GM12875 (cell line): ENCODE results near the gene ITSN1.
"Not testable (repeated sequence)": the region's sequence is repeated elsewhere in the genome, so short reads cannot be mapped to it uniquely, and the experiment has no call there.

Source experiments
- H3K4me3 ChIP-seq: one replicate; pipeline ENCODE4 v1.5.1; 2011; ENCODE audit warnings: low read depth, low read length, control low read depth
- TF ChIP-seq, protein P1 (sequence below): IDR thresholded peaks from 2 replicates; pipeline ENCODE4 v1.5.1; 2011; ENCODE audit warnings: low read depth, mild to moderate bottlenecking, control low read depth, inconsistent platforms, low read length, moderate library complexity, borderline replicate concordance; ENCODE audit not compliant: insufficient read depth

The ITSN1 gene

GRCh38 chr21:33668180-33668579, 25.9 kb downstream of the ITSN1 start:
- H3K4me3 ChIP-seq: no peak overlapping the region
- TF ChIP-seq, protein P1, sequence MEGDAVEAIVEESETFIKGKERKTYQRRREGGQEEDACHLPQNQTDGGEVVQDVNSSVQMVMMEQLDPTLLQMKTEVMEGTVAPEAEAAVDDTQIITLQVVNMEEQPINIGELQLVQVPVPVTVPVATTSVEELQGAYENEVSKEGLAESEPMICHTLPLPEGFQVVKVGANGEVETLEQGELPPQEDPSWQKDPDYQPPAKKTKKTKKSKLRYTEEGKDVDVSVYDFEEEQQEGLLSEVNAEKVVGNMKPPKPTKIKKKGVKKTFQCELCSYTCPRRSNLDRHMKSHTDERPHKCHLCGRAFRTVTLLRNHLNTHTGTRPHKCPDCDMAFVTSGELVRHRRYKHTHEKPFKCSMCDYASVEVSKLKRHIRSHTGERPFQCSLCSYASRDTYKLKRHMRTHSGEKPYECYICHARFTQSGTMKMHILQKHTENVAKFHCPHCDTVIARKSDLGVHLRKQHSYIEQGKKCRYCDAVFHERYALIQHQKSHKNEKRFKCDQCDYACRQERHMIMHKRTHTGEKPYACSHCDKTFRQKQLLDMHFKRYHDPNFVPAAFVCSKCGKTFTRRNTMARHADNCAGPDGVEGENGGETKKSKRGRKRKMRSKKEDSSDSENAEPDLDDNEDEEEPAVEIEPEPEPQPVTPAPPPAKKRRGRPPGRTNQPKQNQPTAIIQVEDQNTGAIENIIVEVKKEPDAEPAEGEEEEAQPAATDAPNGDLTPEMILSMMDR: no peak

DNA sequence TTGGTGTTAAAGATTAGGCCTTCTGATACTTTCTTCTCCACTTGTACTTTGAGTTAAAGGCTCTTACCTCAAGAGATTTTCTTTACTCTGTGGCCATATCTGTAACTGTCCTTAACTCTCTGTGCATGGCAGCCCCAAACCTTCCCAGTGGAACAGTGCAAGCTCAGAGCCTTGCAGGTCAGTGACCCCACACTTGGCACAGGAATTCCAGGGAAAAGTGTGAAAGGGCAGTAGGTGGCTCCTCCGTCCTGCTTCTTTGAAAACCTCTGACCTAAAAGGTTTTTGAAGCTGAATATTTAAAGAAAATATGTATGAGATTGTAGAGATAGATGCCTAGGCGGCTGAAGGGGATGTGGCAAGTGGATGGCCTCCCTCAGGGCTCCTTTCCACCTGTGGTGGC, 26.3 kb downstream of the ITSN1 start:
- no peak overlapping the region for H3K4me3 ChIP-seq
- TF ChIP-seq, protein P1: no peak

GRCh38 chr21:33670076-33670978, 28.0 kb downstream of the ITSN1 start:
- TF ChIP-seq, protein P1: no peak
- H3K4me3 ChIP-seq: no peak overlapping the region

- TF ChIP-seq, protein P1: no peak
- H3K4me3 ChIP-seq: no peak overlapping the region
These were observed 31.2 kb downstream of the ITSN1 start for GRCh38 chr21:33673473-33673872.

GRCh38 chr21:33674226-33674625, 31.9 kb downstream of the ITSN1 start:
- H3K4me3 ChIP-seq: no peak overlapping the region
- TF ChIP-seq, protein P1: no peak

- not testable (repeated sequence) for H3K4me3 ChIP-seq
These were observed 34.4 kb downstream of the ITSN1 start for GRCh38 chr21:33676666-33677065.

DNA sequence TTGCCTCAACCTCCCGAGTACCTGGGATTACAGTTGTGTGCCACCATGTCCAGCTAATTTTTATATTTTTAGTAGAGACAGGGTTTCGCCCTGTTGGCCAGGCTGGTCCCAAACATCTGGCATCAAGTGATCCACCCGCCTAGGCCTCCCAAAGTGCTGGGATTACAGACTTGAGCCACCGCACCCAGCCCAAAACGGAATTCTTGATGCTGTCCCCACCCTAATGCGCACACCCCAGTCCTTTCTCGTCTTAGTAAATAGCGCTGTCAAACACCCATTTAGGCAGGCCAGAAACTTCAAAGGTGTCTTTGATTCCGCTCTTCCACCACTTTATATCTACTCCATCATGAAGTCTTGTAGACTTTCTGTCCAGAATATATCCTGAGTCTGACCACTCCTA, 35.1 kb downstream of the ITSN1 start:
- H3K4me3 ChIP-seq: no peak overlapping the region
- TF ChIP-seq, protein P1: no peak

DNA sequence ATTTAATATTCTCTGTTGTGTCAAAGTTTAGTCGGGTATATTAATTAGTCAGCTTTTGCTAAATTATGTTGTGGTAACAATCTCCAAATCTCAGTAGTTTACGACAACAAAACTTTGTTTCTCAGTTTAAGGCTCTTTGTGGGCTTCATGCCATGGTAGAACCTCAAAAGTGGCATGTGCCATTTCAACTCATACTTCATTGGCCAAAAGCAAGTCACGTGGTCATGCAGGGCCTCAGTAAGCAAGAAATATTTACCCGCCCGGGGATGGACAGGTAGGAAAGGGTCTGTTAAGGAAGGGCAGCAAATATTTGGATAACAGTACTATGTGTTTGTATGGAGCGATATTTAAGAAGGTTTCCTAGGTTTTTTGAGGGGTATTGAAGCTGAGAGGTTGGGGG, 38.6 kb downstream of the ITSN1 start:
- TF ChIP-seq, protein P1: no peak

More for the DNA sequence above, 38.6 kb downstream of the ITSN1 start:
- no peak overlapping the region for H3K4me3 ChIP-seq
